Measurements from ENCODE around the gene HARS1. TPM values are rescaled to one million over a fixed set of nuclear protein-coding genes. Genes with fewer than 3 reads are reported as not detected.

The HARS1 gene
- total and polyA plus RNA-seq, 10 of the 15 experiments (the other 5 are each of a cell fraction or from before 2014, with no cell fraction given), result 12.0 to 93.8 (median 76.9) TPM

DNA sequence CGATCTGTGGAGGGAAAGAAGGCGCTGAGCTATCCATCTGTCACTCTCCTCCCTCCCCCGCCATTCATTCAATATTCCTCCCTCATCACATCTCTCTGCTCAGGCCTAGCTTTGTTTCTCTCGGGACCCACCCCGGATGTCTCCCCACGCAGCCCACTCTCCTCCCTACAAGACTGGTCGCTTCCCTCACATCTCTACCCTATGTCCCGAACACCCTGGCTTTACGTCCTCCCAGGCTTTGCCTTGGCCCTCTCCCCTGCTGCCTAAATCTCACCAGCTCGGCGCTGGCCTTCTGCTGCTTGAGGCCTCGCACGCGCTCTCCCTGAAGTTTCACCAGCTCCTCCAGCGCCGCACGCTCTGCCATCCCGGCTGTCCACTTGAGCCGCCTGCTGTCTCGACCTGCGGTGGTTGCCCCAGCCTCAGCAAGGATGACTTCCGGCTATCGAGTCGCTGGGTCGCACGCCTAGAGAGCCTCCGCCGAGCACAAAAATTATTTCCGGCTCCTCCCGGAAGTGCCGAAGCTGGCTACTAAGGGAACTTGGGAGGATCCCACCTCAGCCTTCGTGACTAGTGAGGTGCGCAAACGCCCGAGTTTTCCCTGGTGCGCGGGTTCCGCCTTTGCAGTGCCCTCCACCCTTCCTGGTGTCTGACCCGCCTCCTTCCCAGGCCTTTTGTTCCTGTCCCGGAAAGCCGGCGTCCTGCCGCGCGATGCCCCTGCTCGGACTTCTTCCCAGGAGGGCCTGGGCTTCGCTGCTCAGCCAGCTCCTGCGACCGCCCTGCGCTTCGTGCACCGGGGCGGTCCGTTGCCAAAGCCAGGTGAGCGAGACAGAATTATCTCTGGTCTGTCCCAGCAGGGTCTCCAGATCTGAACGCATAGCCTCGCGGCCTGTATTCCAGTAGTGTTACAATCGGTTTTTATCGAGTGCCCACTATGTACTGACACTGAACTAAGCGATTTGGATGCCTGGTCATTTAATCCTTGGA is at the start of gene HARS1, which contains the start of gene HARS2 (continued):
- TF ChIP-seq REST (IDR thresholded peaks at IDR 0.05; ENCODE audit: low read depth, low read length), result no peak
- TF ChIP-seq SMC3 (IDR thresholded peaks at IDR 0.05; ENCODE audit: borderline replicate concordance, low read length), result no peak
- no peak for TF ChIP-seq HSF1 (IDR thresholded peaks at IDR 0.05; ENCODE audit: low read depth, low read length)
- TF ChIP-seq ZZZ3 (IDR thresholded peaks at IDR 0.05; ENCODE audit: control insufficient read depth, insufficient read length, low read depth), result no peak
- no peak for TF ChIP-seq KDM1A (IDR thresholded peaks at IDR 0.05; ENCODE audit: borderline replicate concordance)
- TF ChIP-seq BHLHE40 (IDR thresholded peaks at IDR 0.05; ENCODE audit: borderline replicate concordance in 1 of 2, low read depth in 2 of 2, low read length in 1 of 2), result peak; percentile 54 to 55; a peak in 2 of 4 replicates
- TF ChIP-seq ELK1 (IDR thresholded peaks at IDR 0.05; ENCODE audit: low read depth, low read length), result peak; percentile 93
- no peak for TF ChIP-seq NFYB (IDR thresholded peaks at IDR 0.05; ENCODE audit: insufficient read depth, low read depth, low read length)
- TF ChIP-seq EZH2 (IDR thresholded peaks at IDR 0.05; ENCODE audit: borderline replicate concordance, control insufficient read depth, low read depth, low read length), result no peak
- TF ChIP-seq, protein P1, sequence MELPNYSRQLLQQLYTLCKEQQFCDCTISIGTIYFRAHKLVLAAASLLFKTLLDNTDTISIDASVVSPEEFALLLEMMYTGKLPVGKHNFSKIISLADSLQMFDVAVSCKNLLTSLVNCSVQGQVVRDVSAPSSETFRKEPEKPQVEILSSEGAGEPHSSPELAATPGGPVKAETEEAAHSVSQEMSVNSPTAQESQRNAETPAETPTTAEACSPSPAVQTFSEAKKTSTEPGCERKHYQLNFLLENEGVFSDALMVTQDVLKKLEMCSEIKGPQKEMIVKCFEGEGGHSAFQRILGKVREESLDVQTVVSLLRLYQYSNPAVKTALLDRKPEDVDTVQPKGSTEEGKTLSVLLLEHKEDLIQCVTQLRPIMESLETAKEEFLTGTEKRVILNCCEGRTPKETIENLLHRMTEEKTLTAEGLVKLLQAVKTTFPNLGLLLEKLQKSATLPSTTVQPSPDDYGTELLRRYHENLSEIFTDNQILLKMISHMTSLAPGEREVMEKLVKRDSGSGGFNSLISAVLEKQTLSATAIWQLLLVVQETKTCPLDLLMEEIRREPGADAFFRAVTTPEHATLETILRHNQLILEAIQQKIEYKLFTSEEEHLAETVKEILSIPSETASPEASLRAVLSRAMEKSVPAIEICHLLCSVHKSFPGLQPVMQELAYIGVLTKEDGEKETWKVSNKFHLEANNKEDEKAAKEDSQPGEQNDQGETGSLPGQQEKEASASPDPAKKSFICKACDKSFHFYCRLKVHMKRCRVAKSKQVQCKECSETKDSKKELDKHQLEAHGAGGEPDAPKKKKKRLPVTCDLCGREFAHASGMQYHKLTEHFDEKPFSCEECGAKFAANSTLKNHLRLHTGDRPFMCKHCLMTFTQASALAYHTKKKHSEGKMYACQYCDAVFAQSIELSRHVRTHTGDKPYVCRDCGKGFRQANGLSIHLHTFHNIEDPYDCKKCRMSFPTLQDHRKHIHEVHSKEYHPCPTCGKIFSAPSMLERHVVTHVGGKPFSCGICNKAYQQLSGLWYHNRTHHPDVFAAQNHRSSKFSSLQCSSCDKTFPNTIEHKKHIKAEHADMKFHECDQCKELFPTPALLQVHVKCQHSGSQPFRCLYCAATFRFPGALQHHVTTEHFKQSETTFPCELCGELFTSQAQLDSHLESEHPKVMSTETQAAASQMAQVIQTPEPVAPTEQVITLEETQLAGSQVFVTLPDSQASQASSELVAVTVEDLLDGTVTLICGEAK (IDR thresholded peaks at IDR 0.05; ENCODE audit: borderline replicate concordance), result peak; percentile 96
- peak in 1 of 2 experiments; percentile 79; a peak in 1 of 4 replicates for TF ChIP-seq ETV6 (conservative IDR thresholded peaks at IDR 0.05 in 1 of 2, IDR thresholded peaks at IDR 0.05 in 1 of 2; ENCODE audit: borderline replicate concordance in 1 of 2, low read depth in 1 of 2)
- TF ChIP-seq, protein P2, sequence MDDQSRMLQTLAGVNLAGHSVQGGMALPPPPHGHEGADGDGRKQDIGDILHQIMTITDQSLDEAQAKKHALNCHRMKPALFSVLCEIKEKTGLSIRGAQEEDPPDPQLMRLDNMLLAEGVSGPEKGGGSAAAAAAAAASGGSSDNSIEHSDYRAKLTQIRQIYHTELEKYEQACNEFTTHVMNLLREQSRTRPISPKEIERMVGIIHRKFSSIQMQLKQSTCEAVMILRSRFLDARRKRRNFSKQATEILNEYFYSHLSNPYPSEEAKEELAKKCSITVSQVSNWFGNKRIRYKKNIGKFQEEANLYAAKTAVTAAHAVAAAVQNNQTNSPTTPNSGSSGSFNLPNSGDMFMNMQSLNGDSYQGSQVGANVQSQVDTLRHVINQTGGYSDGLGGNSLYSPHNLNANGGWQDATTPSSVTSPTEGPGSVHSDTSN (IDR thresholded peaks at IDR 0.05; ENCODE audit: insufficient replicate concordance, low read depth, low read length), result peak; percentile 19
- TF ChIP-seq CBFB (IDR thresholded peaks at IDR 0.05; ENCODE audit: low read depth), result peak; percentile 54; the same call in 1 of the 2 replicates
- TF ChIP-seq ZNF217 (IDR thresholded peaks at IDR 0.05), result no peak
- TF ChIP-seq RBBP5 (conservative IDR thresholded peaks at IDR 0.05), result no peak

Measured in GM12878 (cell line).